CD4-positive, alpha-beta T cell (primary cell): ENCODE results near the gene ERFE. TPM values are rescaled to one million over a fixed set of nuclear protein-coding genes. Genes with fewer than 3 reads are reported as not detected.

Experiments used
- ATAC-seq: fragments of 200-7000 bp; cut with Tn5 transposase; one replicate; pipeline ENCODE4 v1.10.0; 2022; ENCODE audit warnings: mild to moderate bottlenecking; ENCODE audit not compliant: poor library complexity
- CTCF ChIA-PET: fragments of 350-600 bp; sonication (Branson Sonifier 250); formaldehyde crosslinking; loops from one replicate; lab custom pipeline; 2021; ENCODE audit warnings: antibody characterized with exemption, inconsistent platforms; lab: Charles Lee
- POLR2A ChIA-PET: fragments of 350-600 bp; sonication (Branson Sonifier 250); formaldehyde crosslinking; loops from one replicate; lab custom pipeline; 2021; ENCODE audit warnings: antibody characterized with exemption, inconsistent platforms; lab: Charles Lee
- DNase-seq, 14 experiments: peaks; one replicate each; pipeline ENCODE4 v3.0.0-alpha.2; 2013 to 2020; ENCODE audit warnings: mixed read lengths in 2 of 14
- H3K27ac ChIP-seq, 2 donors: one replicate each; pipeline versions ENCODE4 v1.5.1 to v1.7.0; 2013; ENCODE audit warnings: low read length in 2 of 2, low read depth in 1 of 2, mild to moderate bottlenecking in 1 of 2
- H3K27me3 ChIP-seq, 2 experiments: 1 replicate in 1 of 2; 2 replicates in 1 of 2; pipeline versions ENCODE4 v1.6.1 to v1.7.0; 2013; ENCODE audit warnings: low read length in 2 of 2, control low read depth in 1 of 2, mild to moderate bottlenecking in 1 of 2, moderate library complexity in 1 of 2; ENCODE audit not compliant: insufficient read depth in 2 of 2, control insufficient read depth in 1 of 2
- H3K36me3 ChIP-seq: one replicate; pipeline ENCODE4 v1.6.1; 2013; ENCODE audit warnings: low read length, control low read depth; ENCODE audit not compliant: insufficient read depth
- H3K4me1 ChIP-seq: one replicate; pipeline ENCODE4 v1.6.1; 2013; ENCODE audit warnings: low read length, control low read depth; ENCODE audit not compliant: insufficient read depth
- H3K4me3 ChIP-seq: one replicate; pipeline ENCODE4 v1.5.1; 2013; ENCODE audit warnings: mild to moderate bottlenecking, low read length, moderate library complexity
- H3K9me3 ChIP-seq, 2 experiments: 1 replicate in 1 of 2; 2 replicates in 1 of 2; pipeline versions ENCODE4 v1.6.1 to v1.7.0; 2013; ENCODE audit warnings: low read length in 2 of 2, mild to moderate bottlenecking in 2 of 2, control low read depth in 1 of 2, moderate library complexity in 1 of 2; ENCODE audit not compliant: control insufficient read depth in 1 of 2, insufficient read depth in 1 of 2
- H3K27ac Mint-ChIP-seq: one replicate; pipeline ENCODE4 v1.8.0; 2020; ENCODE audit warnings: mixed read lengths
- H3K27me3 Mint-ChIP-seq: one replicate; pipeline ENCODE4 v1.8.0; 2021; ENCODE audit warnings: mixed read lengths
- H3K36me3 Mint-ChIP-seq: one replicate; pipeline ENCODE4 v1.8.0; 2021; ENCODE audit warnings: low read depth, mixed read lengths
- H3K4me1 Mint-ChIP-seq: one replicate; pipeline ENCODE4 v1.8.0; 2021; ENCODE audit warnings: low read depth, mixed read lengths
- H3K4me3 Mint-ChIP-seq: one replicate; pipeline ENCODE4 v1.8.0; 2020; ENCODE audit warnings: mild to moderate bottlenecking, mixed read lengths
- H3K9me3 Mint-ChIP-seq: one replicate; pipeline ENCODE4 v1.8.0; 2020; ENCODE audit warnings: mixed read lengths
- intact Hi-C, 2 experiments: fragments of 100-400 bp; cut with DNase I in 1 of 2; cut with micrococcal nuclease in 1 of 2; formaldehyde crosslinking; loops; one replicate each; pipeline versions ENCODE4 v1.15.1 to v1.9.0; 2023 to 2025; cut with DNase I, micrococcal nuclease
- total RNA-seq, 174 experiments: library from RNA in 2 of 174; stranded (reverse) in 2 of 174; gene quantifications; one replicate each; pipeline ENCODE4 v1.2.3 and lab custom pipeline; 2021 to 2026
- TF ChIP-seq, protein P1 (sequence below): fragments of 200-600 bp; IDR thresholded peaks from one replicate; pipeline ENCODE4 v1.8.0; 2022; ENCODE audit warnings: antibody characterized with exemption, mild to moderate bottlenecking

The ERFE gene
- total RNA-seq, 2 experiments from 2014 or later, result not detected

DNA sequence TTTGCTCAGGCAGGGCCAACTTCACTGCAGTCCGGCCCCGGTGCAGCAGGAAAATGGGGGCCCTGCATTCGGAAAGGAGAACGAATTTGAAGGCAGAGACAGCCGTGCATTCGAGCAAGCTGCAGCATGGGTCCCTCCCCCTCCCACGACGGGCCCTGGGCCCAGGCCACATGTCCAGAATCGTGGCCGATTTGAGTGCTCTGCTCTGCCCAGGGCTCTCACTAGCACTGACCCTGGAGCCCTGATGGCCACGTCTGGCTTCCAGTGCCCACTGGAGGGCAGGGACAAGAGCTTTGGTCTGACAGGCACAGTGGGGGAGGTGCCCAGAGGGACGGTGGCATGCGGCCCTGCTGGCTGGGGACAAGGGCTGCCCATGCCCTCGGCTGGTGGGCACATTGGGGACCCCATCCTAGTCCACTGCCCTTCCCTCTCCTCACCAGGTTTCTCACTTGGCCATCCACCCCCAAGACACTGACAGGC is 34.7 kb upstream of the ERFE start:
- Histone ChIP-seq H3K36me3 (no peaks in the 10 kb centered on the region), H3K9me3 (peaks cover 0 to 6% of the 10 kb centered on the region in 2 experiments), H3K27ac (no peak overlapping the region), H3K4me3 (no peak overlapping the region), H3K4me1 (no peaks in the 10 kb centered on the region), H3K27me3 (no peaks in the 10 kb centered on the region)
- Mint-ChIP-seq H3K9me3 (no peaks in the 10 kb centered on the region), H3K27me3 (no peaks in the 10 kb centered on the region), H3K36me3 (no peaks in the 10 kb centered on the region), H3K27ac (no peak overlapping the region), H3K4me3 (no peak overlapping the region), H3K4me1 (no peaks in the 10 kb centered on the region)
- DNase-seq, result no peak
- TF ChIP-seq, protein P1, sequence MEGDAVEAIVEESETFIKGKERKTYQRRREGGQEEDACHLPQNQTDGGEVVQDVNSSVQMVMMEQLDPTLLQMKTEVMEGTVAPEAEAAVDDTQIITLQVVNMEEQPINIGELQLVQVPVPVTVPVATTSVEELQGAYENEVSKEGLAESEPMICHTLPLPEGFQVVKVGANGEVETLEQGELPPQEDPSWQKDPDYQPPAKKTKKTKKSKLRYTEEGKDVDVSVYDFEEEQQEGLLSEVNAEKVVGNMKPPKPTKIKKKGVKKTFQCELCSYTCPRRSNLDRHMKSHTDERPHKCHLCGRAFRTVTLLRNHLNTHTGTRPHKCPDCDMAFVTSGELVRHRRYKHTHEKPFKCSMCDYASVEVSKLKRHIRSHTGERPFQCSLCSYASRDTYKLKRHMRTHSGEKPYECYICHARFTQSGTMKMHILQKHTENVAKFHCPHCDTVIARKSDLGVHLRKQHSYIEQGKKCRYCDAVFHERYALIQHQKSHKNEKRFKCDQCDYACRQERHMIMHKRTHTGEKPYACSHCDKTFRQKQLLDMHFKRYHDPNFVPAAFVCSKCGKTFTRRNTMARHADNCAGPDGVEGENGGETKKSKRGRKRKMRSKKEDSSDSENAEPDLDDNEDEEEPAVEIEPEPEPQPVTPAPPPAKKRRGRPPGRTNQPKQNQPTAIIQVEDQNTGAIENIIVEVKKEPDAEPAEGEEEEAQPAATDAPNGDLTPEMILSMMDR, result no peak
- CTCF ChIA-PET, result no interaction called here
- ATAC-seq, result no peak
- POLR2A ChIA-PET, result no interaction called here
- intact Hi-C loops, result no loop called here

DNA sequence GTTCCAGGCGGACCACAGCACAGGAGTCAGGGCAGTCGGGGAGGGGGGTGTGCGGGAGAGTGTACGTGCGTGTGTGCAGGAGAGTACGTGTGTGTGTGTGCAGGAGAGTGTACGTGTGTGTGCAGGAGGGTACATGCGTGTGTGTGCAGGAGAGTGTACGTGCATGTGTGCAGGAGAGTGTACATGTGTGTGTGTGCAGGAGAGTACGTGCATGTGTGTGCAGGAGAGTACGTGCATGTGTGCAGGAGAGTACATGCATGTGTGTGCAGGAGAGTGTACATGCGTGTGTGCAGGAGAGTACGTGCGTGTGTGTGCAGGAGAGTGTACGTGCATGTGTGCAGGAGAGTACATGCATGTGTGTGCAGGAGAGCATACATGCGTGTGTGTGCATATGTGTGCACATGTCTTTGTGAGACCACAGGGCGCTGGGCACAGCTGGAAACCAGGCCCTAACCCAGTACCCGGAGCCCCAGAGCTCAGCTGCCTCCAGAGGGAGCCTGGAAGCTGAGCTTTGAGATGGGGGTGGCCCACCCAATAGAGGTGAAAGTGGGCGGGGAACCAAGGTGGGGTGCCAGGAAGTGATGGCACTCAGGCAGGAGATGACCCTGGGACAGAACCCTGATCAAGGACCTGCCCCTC is 34.2 kb upstream of the ERFE start:
- Histone ChIP-seq H3K36me3 (no peaks in the 10 kb centered on the region), H3K27me3 (no peaks in the 10 kb centered on the region), H3K9me3 (peaks cover 0 to 6% of the 10 kb centered on the region in 2 experiments), H3K4me1 (no peaks in the 10 kb centered on the region), H3K4me3 (no peak overlapping the region), H3K27ac (no peak overlapping the region)
- intact Hi-C loops, result no loop called here
- H3K27ac Mint-ChIP-seq, result no peak overlapping the region
- no peak overlapping the region for H3K4me3 Mint-ChIP-seq
- ChIA-PET CTCF (no interaction called here), POLR2A (no interaction called here)
- TF ChIP-seq, protein P1, result no peak
- no peaks in the 10 kb centered on the region for H3K4me1 Mint-ChIP-seq
- H3K27me3 Mint-ChIP-seq, result no peaks in the 10 kb centered on the region
- H3K9me3 Mint-ChIP-seq, result no peaks in the 10 kb centered on the region
- H3K36me3 Mint-ChIP-seq, result no peaks in the 10 kb centered on the region
- no peak for DNase-seq
- ATAC-seq, result no peak

DNA sequence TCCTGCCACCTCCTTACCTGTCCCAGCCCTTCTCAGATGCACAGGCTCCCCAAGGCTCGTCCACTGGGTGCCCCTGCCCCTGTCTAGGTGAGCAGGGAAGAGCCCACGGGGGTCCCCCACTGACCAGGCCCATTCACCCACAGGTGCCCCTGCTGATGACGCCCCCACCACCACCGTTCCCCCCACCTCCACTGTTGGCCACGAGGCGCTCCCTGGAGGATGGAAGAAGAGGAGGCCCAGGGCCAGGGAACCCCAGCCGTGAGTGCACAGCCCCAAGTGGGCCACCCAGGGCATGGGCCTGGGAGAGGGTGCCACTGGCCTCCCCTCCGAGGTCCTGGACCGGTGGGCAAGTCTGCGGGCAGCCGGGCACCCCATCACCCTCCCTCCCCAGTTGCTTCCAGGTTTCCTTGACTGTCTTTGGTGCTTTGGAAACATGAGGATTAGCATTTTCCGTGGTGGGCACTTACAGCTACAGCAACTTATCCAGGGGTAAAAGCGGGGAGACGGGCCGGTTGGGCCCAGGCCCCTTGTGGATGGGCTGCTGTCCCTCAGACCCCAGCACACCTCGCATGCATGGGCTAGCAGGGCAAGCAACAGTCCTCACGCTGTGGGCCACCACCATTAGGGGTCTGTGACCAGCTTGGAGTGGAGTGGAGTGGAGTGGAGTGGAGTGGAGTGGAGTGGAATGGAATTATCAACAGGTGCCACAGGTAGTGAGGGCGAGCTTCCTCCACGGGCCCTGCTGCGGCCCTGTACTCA is 33.5 kb upstream of the ERFE start:
- Histone ChIP-seq H3K36me3 (no peaks in the 10 kb centered on the region), H3K9me3 (peaks cover 0 to 6% of the 10 kb centered on the region in 2 experiments), H3K4me3 (no peak overlapping the region), H3K27ac (no peak overlapping the region), H3K4me1 (no peaks in the 10 kb centered on the region), H3K27me3 (no peaks in the 10 kb centered on the region)
- H3K4me1 Mint-ChIP-seq, result no peaks in the 10 kb centered on the region
- ChIA-PET POLR2A (no interaction called here), CTCF (no interaction called here)
- TF ChIP-seq, protein P1, result no peak
- no peak overlapping the region for H3K4me3 Mint-ChIP-seq
- no peak for ATAC-seq
- no peak for DNase-seq
- no peaks in the 10 kb centered on the region for H3K36me3 Mint-ChIP-seq
- no peaks in the 10 kb centered on the region for H3K9me3 Mint-ChIP-seq
- intact Hi-C loops, result no loop called here
- no peak overlapping the region for H3K27ac Mint-ChIP-seq
- no peaks in the 10 kb centered on the region for H3K27me3 Mint-ChIP-seq
